GM19372 (cell line): ENCODE results near the gene ZSWIM3.

ENCODE experiments used
- ATAC-seq: cut with Tn5 transposase; IDR thresholded peaks from one replicate; pipeline ENCODE4 v1.9.1; 2021; ENCODE audit warnings: mild to moderate bottlenecking, low read depth, moderate library complexity; ENCODE audit not compliant: unreplicated experiment

ZSWIM3 gene

DNA sequence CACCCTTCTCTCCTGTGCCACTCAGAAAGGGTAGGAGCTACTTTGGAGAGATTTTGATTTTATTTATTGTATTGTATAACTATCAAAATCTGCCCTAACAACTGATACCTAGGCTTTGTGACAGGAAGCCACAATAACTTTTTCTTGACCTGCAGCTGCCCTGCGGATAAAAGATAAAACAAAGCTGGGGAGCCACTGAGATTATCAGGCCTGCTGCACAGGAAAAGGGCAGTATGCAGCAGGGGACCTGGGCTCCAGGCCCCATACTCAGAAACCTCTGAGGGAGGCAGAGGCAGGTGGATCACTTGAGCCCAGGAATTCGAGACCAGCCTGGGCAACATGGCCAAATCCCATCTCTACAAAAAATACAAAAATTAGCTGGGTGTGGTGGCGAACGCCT lies 24.8 kb upstream of the ZSWIM3 start:
- ATAC-seq, result no peak

DNA sequence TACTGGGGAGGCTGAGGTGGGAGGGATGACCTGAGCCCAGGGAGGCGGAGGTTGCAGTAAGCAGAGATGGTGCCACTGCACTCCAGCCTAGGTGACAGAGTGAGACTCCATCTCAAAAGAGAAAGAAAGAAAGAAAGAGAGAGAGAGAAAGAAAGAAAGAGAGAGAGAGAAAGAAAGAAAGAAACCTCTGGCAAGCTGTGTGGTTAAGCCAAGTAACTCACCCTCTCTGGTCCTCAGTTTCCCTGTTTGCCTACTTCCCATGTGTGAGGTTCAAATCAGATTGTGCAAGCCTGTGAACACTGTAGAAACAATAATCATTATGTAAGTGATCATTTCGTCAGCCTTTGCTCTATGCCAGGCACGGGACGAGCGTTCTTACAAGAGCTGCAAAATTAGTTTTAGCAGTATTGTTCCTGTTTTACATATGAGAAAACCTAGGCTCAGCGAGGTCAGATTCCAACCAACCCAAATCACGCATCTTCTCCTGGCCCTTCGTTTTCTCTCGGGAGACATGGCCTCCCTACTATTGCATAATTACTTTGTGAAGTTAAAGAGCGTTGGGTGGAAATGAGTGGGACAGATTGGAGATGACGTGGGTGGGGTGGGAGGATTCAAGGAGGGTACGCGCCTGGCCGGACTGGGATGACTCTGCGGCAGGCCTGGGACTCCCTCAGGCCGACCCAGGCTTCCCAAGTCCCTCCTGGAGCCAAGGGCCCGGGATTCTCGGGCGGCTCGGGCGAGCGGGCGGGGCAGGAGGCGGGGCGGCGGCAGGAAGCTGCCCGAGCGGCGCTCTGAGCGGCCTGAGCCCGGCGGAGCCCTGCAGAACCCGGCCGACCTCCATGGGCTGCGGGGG lies 24.2 kb upstream of the ZSWIM3 start, which contains the start of gene SNX21:
Gene SNX21 (plus strand): TSS at position 770 of the 853 bp plus-strand sequence. CDS start 121 bp downstream, outside the sequence.
- ATAC-seq, result peak; percentile 43

DNA sequence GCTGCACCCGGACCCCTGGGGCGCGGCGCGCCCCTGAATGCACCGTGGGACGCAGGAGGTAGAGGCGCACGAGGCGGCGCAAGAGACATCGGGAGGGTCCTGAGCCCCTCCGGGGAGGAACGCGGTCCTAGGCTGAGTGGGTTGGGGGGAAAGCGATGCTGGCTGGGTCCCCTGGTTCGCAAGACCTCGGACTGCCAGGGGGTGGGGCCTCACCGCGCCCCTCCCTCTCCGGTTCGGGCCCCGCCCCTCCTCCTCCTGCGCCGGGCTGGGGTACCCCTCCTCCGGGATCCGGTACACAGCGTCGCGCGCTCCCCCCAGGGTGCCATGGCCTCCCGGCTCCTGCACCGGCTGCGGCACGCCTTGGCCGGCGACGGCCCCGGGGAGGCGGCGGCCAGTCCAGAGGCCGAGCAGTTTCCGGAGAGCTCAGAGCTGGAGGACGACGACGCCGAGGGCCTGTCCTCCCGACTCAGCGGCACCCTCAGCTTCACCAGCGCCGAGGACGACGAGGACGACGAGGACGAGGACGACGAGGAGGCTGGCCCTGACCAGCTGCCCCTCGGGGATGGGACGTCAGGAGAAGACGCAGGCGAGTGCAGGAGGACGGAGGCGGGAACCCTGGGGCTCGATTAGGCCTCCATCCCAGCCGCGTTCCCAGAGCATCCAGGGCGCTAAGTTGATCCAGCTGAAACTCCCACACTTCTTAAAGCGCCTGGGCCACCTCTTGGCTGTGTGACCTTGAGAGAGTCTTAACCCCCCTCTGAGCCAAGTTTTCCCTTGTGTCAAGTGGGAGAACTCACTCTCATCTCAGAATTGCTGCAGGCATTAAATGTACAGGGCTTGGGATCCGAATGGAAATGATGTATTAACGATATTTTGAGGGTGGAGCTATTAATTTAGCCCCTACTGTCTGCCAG lies 23.3 kb upstream of the ZSWIM3 start:
- ATAC-seq, result peak; percentile 73

DNA sequence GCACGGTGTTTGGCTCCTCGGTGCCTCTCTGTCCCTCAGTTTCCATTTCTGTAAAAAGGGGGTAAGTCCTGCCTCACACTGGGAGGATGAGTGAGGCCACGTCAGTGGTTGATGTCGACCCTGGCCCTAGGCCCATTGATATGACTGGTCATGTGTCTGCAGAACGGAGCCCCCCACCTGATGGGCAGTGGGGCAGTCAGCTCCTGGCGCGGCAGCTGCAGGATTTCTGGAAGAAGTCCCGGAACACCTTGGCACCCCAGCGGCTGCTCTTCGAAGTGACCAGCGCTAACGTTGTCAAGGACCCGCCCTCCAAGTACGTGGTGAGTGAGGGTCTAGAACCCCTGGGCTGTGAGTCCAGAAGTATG lies 22.6 kb upstream of the ZSWIM3 start:
- no peak for ATAC-seq

DNA sequence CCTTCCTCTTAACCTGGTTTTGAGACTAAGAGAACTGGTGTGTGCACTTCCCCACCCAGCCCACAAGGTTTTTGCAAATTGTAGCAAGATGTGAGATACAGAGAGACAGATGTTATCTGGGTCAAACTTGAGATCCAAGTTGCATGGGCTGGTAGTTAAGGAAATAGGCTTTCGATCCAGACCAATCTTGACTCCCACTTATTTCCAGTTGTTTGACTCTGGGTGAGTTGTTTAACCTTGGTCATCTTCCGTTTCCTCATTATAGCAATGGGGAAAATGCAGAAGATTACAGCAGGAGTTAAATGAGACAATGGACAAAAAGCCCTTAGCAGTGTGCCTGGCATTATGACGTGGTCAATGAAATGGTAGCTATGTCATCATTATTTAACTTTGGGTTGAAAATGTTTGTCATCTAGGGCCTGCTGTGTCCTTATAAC lies 22.1 kb upstream of the ZSWIM3 start:
- ATAC-seq, result no peak

DNA sequence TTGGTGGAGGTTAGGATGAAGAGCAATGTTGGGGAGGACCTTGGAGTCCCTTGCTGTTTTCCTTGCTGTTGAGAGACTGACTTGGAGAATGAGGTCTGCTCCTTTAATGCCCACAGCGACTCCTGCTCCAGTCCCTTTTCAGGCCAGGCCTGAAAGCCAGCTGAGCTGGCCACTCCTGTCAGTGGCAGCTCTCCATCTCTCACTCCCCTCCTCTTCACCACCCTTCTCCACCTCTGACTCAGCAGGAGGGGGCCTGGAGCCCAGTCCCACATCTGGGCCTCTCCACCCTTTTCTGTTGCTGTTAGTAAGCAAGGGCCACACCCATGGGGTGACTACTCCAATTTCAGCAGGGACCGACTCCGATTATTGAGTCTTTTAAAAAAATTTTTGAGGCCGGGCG lies 21.6 kb upstream of the ZSWIM3 start:
- ATAC-seq, result no peak

DNA sequence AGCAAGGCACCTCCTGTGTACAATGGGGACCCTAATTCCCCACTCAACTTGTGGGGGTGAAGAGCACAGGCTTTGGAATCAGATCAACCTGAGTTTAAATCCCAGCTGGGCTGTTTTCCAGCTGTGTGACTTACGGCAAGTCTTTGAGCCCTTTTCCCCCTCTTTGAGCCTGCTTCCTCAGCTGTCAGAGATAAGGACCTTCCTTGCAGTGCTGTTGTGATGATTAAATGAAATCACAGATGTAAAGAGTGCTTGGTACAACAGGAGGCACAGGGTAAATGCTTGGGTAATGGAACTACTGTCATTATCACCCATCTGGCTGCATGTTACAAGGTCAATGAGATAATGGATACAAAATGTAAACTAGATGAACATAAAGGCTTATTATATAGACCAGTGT lies 20.6 kb upstream of the ZSWIM3 start:
- no peak for ATAC-seq

DNA sequence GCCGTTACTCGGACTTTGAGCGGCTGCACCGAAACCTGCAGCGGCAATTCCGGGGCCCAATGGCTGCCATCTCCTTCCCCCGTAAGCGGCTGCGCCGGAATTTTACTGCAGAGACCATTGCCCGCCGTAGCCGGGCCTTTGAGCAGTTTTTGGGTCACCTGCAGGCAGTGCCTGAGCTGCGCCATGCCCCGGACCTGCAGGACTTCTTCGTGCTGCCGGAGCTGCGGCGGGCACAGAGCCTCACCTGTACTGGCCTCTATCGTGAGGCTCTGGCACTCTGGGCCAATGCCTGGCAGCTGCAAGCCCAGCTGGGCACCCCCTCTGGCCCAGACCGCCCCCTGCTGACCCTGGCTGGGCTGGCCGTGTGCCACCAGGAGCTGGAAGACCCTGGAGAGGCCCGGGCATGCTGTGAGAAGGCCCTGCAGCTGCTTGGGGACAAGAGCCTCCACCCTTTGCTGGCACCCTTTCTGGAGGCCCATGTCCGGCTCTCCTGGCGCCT lies 16.7 kb upstream of the ZSWIM3 start:
- ATAC-seq, result no peak

DNA sequence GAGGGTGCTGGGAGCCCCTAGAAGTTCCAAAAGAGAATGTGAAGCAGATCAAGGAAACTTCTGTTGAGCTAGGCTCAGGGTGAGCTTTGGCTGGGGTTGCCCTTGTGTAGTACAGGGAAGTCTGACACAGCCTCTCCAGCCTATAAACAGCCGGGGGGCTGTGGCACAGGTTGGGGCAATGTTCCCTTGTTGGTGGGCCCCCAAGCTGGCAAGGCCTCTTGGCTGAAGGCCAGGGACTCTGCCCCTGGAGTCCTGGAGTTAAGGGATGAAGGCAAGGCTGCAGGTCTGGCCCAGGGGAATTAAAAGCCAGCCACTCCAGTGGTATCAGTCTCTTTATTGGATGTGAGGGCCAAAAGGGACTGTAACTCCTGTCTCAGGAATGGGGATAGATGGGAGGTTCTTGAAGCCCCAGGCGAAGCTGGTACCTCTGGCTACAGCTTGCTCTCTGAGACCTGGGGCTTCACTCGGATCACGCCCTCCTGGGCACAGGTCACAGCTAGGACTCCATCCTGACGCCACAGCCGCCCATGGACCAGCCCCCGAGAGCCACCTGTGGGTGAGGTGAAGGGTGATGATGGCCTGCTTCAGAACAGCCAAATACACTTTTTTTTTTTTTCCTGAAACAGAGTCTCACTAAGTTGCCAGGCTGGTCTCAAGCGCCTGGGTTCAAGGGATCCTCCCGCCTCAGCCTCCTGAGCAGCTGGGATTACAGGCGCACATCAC lies 15.8 kb upstream of the ZSWIM3 start:
- no peak for ATAC-seq

DNA sequence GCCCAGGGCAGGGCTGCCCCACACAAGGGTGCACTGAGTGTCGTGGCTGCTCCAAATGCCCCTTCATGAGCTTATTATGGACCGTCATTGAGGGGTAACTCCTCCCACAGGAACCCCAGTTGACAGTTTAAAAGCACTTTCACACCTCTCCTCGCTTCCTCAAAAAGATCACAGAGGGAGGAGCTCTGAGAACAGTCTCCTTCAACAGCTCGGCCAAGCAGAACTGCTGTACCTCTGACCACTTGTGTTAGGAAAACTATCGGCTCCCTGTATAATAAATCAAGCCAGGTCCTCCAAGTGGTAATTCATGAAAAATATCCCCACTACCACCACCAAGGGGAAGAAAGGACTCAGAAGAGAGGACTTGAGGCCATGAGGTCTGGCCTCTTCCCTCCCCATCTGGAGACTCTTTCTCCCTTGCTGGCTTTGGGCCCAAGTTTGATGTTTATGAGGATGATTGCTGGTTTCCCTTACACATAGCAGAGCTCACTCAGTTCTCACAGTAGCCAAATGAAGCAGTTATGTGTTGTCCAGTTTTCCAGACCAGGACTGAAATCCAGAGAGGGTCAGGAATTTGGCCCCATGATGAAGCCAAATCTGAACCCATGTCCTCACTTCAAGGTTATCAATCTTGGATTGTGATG lies 15.1 kb upstream of the ZSWIM3 start:
- ATAC-seq, result peak; percentile 57

DNA sequence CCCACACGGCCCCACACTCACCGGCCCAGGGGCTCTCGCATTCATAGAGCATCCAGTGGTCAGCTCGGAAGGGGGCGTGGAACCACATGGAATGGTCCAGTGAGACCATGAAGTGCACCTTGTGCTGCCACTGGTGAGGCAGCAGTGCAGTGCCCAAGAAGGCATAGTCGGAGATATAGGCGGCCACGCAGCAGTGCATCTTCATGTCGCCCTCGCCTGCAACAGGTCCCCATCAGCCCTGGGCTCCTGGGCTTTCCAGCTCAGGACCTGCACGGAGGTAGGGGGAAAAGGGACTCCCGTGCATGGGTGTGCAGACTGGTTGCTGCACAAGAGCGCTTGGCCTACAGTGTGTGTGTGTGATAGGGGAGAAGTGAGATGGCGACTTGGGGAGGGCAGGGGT lies 13.9 kb upstream of the ZSWIM3 start:
- ATAC-seq, result no peak

DNA sequence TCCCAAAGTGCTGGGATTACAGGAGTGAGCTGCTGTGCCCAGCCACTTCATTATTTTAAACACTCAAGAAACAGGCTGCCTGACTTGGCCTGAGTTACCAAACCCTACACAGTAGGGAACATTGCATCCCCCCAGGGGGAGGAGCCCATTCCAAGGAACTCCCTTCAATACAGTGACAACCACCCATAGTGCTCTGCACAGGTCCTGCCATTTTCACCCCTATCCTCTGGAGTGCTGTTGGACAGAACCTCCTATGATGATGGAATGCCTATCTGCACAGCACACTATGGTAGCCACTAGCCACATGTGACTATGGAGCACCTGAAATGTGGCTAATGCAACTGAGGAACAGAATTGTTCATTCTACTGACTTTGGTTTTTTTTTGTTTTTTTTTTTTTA lies 12.0 kb upstream of the ZSWIM3 start:
- no peak for ATAC-seq

DNA sequence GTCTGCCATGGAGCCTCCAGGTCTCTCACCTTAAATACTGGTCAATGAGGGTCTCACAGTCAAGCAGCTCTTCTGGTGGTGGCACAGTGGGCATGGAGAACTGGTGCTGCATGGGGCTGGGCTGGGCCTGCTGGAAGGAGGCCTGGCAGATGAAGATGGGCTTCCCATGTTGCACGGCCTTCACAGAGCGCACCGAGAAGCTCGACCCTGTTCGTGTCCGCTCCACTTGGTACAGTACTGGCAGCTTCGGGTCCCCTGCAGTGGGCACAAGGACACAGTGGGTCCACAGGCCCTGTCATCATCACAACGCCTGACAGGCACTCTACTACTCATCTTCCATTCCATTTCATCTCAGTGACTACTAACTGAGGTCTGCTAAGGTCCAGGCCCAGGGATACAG lies 9.0 kb upstream of the ZSWIM3 start:
- ATAC-seq, result no peak

DNA sequence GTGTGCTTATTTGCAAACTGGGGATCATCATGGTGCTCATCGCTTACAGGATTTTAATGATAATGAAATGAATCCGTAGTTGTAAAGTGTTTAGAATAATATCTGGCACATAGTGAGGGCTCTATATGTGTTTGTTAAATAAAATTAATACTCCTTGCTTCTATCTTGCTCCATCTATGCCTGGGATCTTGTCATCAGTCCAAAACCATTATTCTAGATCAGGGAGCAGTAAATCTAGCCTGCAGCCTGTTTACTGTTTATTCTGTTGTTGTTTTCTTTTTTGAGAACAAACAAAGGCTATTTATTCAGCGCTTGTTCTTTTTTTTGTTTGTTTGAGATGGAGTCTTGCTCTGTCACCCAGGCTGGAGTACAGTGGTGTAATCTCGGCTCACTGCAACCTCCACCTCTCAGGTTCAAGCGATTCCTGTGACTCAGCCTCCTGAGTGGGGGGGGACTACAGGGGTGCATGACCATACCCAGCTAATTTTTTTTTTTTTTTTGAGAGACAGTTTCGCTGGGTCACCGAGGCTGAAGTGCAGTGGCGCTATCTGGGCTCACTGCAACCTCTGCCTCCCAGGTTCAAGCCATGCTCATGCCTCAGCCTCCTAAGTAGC lies 8.3 kb upstream of the ZSWIM3 start:
- no peak for ATAC-seq

DNA sequence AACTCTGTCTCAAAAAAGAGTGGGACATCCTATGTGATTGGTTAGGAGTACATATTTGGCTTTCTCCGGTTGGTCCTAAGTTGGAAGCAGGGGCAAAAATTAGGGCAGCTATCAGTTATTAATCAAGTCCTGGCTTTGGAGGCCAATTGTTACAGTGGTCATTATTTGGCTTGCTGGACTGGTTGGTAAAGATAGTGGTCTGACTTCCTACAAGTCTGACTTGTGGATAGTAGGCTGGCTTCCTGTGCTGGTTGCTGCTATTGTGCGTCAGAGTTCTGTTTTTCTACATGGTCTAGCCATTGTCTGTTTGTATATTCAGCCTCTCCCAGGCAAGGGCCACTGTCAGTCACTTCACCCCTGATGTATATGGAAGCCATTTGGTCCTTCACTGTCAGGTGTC lies 7.2 kb upstream of the ZSWIM3 start:
- no peak for ATAC-seq

DNA sequence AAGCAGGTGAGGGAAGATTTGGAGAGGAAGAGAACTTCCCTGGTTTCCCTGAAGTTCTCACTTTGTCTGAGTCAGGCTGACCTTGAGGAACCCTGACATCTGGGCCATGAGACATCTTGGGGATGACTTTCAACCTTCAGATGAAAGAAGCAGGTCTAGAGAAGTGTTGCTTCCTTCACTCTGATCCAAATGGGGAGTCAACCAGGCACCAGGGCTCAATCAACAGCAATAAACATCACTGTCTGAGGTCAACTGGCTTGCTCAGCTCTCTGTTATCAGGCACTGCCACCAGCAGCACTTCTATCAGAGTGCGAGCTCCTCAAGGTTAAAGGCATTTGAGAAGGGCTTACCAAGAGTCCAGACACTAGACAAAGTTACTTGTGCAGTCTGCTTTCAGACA lies 6.5 kb upstream of the ZSWIM3 start:
- ATAC-seq, result no peak

DNA sequence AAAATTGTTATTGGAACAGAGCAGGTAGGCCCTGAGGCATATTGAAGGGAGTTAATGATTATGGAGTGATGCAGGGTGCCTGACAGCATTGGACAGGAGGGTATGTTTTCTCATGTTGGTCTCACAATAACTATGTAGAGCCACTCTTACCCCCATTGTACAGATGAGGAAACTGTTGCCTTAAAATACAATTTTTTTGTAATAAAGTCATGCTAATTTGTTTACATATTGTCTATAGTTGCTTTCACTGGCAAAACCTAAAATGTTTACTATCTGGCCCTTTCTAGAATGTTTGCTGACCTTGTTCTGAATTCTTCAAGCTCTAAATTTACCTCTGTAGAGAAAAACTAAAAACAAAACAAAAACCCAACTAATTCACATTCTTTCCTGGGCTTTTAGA lies 5.9 kb upstream of the ZSWIM3 start:
- no peak for ATAC-seq

DNA sequence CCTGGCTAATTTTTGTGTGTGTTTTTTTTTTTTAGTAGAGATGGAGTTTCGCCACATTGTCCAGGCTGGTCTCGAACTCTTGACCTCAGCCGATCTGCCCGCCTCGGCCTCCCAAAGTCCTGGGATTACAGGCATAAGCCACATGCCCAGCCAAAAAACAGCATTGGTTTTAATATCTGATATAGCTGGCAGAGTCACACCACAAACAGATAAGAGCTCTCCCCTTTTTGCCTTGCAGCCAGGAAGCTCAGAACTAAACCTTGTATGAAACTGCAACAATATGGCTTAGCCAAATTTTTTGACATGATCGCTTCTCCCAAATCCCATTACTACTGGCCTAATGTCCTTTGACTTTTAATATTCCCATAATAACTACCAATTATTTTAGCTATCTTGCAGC lies 5.1 kb upstream of the ZSWIM3 start:
- ATAC-seq, result no peak

DNA sequence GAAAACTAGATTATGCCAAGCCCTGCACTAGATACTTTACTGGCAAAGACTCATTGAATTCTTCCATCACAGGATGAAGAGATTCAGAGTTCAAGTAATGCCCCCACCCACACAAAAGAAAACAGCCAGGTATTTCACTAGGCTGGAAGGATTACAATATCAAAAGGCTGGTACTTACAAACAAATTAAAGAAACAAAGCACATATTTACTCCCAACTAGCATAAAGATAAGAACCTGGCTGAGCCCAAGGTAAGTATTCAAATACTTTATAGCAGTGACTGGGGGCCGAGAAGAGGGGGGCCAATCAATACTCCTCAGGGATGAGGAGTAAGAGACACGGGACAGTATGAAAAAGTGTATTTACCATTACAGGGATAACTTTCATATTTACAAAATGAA lies 3.9 kb upstream of the ZSWIM3 start:
- no peak for ATAC-seq

DNA sequence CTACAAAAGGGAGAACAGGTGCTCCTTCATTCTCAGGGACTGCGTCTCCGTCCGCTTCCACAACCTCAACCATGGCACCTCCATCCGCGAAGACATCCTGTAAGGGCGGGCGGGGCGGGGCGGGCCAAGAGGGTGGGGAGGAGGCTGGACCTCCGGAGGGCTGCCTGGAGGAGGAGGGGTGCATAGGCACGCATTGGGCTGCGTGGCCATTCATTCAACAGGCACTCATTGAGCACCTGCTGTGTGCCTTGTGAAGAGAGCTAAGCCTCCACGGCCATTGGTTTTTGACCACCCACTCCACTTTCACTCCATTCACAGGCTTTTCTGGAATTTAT lies 435 bp downstream of the ZSWIM3 start:
- peak; percentile 16 for ATAC-seq
